Mucosa of gallbladder (tissue), 1 donor: ENCODE results near the gene FAR2. TPM values are rescaled to one million over a fixed set of nuclear protein-coding genes. Genes with fewer than 3 reads are reported as not detected.
A peak's percentile ranks its signal among the peaks of the same experiment; 100 is the strongest.
"Not testable (repeated sequence)": the region's sequence is repeated elsewhere in the genome, so short reads cannot be mapped to it uniquely, and the experiment has no call there.

Source experiments
- DNase-seq: peaks from one replicate; pipeline ENCODE4 v3.0.0-alpha.2; 2020; ENCODE audit warnings: low spot score
- total RNA-seq: library from RNA; stranded (reverse); gene quantifications from one replicate; pipeline ENCODE4 v1.2.1, GENCODE V29; 2021
- donor health status: DM: no; HTN: no; CAD: no.

FAR2 gene
- total RNA-seq, 1 donor from 2014 or later, result 7.3 TPM

- no peak for DNase-seq
Measured at GRCh38 chr12:29320295-29321085, 171.4 kb downstream of the FAR2 start.

DNA sequence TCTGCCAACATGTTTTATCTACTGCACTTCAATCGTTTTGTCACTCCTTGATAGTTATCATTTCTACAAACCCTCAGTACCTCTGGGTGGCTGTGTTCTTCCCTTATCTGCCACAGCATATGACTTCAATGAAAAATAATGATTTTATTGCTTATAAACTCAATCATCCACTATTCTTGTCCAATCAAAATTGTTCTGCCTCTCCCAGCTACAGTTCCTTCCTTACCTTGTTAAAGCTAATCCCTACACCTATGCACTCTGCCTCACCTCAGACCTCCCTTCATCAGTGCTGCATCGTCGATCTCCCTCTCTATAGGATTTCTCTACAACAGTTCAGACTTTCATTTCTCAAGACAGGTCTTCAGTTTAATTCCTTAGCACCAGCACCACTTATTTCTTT lies 173.1 kb downstream of the FAR2 start:
- DNase-seq, result no peak

- DNase-seq, result no peak
Measured at GRCh38 chr12:29329411-29329810, 180.3 kb downstream of the FAR2 start.

DNA sequence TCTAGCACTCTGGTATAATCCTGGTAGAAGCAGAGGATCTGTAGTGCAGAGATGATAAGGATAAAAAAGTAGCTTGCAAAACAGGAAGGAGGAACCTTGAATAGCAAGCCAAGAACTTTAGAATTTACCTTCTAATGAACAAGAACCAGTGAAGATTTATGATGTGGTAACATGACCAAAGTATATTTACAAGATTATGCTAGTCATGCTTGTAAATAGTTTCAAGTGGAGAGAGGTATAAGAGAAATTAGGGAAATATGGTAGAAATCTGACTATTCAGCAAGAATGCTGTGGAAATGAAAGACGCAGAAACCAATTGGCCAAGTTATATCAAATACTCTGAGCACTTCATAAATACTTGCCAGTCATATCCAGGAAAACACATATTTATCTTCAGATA lies 184.1 kb downstream of the FAR2 start:
- no peak for DNase-seq

DNA sequence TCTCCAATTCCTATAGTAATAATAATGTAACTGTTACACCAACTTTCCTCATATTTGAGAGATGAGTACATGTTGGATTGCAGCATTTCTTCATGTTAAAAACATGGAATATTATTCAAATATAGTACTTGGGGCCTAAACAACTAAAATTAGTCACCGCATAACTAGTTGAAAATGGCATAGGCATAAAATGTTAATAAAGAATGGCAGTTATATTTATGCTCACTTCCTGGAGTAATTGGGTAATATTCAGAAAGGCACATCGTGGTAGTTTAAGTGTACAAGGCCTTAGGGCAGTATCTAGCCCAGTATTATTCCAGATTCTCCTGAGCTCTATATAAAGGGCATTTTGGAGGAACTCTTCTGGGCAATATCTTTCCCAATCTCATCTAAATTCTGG lies 185.9 kb downstream of the FAR2 start:
- DNase-seq, result no peak

DNA sequence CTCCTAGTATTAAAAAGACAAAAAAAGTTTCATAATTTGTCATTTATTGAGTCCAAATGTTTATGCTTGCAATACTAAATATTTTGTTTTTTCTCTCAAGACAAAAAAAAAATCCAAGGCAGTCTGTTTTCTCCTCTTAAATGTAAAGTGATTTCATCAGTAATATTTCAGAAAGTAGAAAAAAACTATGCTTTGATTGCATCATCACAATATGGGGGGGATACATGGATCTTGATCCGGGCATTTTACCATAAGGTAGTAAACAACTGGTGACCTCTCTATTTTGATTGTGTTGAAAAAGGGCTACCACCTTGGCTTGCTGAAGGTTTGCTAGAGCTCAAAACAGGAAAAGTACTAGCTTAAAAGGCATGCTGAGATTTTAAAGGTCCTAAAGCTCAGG lies 188.2 kb downstream of the FAR2 start:
- no peak for DNase-seq

- no peak for DNase-seq
Measured at GRCh38 chr12:29343022-29343799, 194.1 kb downstream of the FAR2 start.

GRCh38 chr12:29346769-29347421 lies 197.8 kb downstream of the FAR2 start:
- no peak for DNase-seq

GRCh38 chr12:29350080-29350479 lies 201.0 kb downstream of the FAR2 start:
- no peak for DNase-seq

GRCh38 chr12:29354954-29355353 lies 205.9 kb downstream of the FAR2 start:
- DNase-seq, result no peak

GRCh38 chr12:29365091-29365490 lies 216.0 kb downstream of the FAR2 start:
- no peak for DNase-seq

DNA sequence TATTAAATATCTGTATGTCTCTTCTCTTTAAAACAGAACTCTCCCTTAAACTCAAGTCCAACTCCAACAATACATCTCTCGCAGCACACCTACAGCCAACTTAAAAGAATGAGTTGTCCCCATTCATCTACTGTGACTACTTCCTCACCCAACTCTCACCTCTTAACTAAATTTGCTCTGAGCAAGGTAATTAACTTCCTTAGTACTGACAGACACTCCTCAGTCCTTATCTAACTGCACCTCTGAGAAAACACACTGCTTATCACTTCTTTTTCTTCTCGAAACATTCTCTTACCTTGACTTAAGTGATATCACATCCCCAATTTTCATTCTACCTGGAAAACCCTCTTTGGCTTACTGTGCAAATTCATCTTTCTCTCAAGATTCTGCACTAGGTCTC lies 224.9 kb downstream of the FAR2 start:
- DNase-seq, result no peak

GRCh38 chr12:29374913-29375312 lies 225.8 kb downstream of the FAR2 start:
- DNase-seq, result no peak

DNA sequence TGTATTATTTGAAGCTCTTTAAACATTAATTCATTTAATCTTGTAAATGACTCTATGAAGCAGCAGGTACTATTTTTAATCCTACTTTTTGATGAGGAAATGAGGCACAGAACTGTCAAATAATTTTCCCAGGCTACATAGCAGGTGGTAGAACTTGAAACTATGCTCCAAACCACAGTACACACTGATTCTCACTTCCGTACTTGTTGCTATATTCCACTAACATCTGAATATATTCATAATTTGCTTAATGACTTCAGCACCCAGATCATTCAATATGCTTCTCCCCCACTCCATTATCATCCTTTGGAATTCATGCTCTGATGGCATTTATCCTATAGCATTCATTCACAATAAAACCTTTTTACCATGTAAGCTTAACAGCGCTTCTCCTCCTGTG lies 227.0 kb downstream of the FAR2 start:
- no peak for DNase-seq

DNA sequence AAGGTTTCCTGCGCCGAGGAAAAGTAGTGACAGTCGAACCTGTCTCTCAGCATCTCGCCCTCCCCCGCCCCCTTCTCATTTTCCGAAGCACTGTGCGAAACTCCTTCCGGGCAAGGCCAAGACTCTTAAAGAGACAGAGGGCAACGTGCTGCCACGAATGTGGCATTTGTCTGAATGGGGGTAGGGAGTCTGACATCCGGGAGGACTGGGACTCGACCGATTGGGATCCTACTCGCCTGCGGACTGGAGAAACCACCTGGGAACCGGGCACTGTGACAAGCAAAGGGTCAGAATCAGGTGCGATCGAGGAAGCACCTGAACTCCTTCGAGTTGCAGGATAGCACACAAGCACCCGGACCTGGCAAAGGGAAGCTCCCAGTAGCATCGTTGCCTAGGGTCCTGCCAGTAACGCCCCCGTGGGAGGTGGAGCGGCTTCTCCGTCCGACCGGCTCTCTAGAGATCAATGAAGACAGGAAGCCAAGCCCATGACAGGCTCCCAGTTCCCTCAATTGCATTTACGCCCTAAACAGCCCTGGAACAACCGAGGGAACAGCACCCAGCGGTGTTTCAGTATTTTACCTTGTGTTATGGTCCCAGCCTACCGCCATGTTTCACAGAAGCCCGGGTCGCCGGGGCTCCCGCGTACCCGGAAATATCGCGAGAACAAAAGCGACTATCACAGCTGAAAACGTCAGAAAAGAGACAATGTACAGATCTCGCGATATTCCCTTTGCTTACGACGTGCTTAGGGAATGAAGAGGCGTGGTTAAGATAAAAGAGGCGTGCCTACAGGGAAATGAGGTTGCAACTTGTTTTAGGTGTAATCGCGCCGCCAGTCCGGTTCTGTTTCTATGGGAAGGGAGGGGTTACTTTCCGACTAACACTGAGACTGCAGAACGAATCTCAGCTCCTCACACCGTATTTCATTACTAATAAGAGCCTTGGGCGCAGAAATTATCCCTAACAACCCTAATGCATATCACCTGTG lies 231.8 kb downstream of the FAR2 start, which contains the start of gene ERGIC2:
Gene ERGIC2 (minus strand): TSS at position 637 of the 988 bp plus-strand sequence. CDS start 9,539 bp downstream, outside the sequence.
- DNase-seq, result peak; percentile 98

DNA sequence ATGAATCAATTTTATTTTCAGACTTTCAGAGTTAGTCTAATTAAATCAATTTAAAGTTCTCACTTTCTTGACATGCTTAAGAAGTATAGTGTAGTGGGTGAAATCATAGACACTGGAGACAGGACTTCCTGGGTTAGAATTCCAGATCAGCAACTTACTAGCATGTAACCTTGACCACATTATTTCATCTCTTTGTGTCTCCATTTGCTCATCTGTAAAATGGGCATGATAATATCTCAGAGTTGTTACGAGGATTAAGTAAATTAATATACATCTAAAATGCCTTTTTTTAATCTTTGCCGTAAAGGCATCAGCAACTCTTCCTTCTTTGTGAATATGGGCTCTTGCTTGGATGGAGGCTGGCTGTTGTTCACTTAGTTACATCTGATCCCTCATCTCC lies 233.2 kb downstream of the FAR2 start:
- no peak for DNase-seq

DNA sequence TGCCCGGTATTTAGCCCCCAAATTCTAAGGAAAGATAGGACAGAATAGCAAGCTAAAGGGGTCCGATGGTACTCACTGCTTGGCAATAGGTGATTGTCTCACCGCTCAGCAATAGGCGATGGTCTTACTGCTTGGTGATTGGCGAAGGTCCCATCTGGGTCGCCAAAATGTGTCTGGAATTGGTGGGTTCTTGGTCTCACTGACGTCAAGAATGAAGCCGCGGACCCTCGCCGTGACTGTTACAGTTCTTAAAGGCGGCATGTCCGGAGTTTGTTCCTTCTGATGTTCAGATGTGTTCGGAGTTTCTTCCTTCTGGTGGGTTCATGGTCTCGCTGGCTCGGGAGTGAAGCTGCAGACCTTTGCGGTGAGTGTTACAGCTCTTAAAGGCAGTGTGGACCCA lies 236.1 kb downstream of the FAR2 start:
- DNase-seq, result not testable (repeated sequence)
